Measurements from ENCODE around the gene ZNF423. TPM values are rescaled to one million over a fixed set of nuclear protein-coding genes. Genes with fewer than 3 reads are reported as not detected.

The ZNF423 gene
- total RNA-seq, 2 experiments from 2014 or later = not detected

DNA sequence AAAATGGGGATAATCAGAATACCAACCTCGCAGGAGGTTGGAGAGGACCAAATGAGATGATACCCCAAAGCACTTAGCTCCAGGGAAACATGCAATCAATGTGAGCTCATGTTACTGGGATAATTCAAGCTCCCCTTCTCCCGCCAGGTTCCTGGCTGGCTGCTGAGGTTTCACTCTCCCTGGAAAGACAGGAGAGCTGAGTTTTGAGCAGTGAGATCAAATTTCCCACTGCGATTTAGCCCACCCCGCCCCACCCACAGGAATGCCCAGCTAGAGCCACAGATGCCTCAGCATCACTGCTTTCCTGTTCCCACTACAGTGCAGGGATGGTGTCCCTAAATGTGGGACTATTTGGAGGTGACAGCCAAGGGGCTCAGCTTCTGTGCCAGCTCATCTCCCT is 56.7 kb downstream of the ZNF423 start:
- no peaks in the 10 kb centered on the region for H3K27me3 Mint-ChIP-seq
- POLR2A ChIA-PET = no interaction called here
- no peaks in the 10 kb centered on the region for H3K9me3 Mint-ChIP-seq
- no peaks in the 10 kb centered on the region for H3K4me1 Mint-ChIP-seq
- no peaks in the 10 kb centered on the region for H3K36me3 Mint-ChIP-seq (ENCODE audit: low read depth)
- H3K27ac Mint-ChIP-seq = no peak overlapping the region
- DNase-seq = no peak
- CTCF ChIA-PET = no interaction called here
- H3K4me3 Mint-ChIP-seq = no peak overlapping the region

DNA sequence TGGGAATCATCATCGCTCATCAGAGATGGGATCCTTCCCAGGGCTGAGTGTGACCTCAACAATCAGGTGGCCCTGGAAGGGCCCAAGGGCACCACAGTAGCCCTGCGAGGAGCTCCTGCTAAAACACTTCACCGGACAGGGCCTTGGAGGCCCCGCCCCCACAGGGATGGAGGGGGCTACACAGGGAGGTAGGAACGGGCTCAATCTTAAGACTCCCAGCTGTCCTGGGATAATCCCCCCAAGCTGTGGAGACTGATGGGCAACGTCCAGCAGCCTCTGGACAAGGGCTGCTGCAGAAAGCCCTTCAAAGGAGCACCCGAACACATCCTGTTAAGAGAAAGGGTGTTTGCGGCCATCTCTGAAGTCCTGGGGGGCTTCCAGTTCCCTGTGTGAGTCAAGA is 60.4 kb downstream of the ZNF423 start:
- POLR2A ChIA-PET = no interaction called here

DNA sequence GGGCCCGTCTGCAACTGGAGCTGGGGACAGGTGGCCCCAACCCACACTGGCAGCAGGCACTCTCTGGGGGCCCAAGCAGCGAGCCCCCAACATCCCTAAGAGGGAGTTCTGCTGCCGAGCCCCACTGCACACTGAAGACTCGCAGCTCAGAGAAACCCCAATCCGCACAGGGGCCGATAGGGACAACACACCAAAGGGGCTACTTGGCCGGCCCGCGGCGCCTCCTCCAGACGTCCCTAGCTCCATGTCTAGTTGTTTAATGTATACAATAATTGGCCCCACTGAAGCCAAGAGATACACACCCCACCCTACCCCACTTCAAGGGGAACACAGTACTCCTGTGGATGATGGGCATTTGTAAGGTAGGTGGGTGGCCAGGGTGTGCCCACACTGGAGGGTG is 62.7 kb downstream of the ZNF423 start:
- Mint-ChIP-seq H3K27ac (no peak overlapping the region), H3K9me3 (no peaks in the 10 kb centered on the region), H3K36me3 (ENCODE audit: low read depth) (no peaks in the 10 kb centered on the region), H3K27me3 (no peaks in the 10 kb centered on the region), H3K4me1 (no peaks in the 10 kb centered on the region), H3K4me3 (no peak overlapping the region)
- ChIA-PET CTCF (no interaction called here), POLR2A (no interaction called here)
- no peak for DNase-seq

More for the DNA sequence above, 60.4 kb downstream of the ZNF423 start:
- Mint-ChIP-seq H3K27ac (no peak overlapping the region), H3K9me3 (no peaks in the 10 kb centered on the region), H3K27me3 (no peaks in the 10 kb centered on the region), H3K4me3 (no peak overlapping the region), H3K36me3 (ENCODE audit: low read depth) (no peaks in the 10 kb centered on the region), H3K4me1 (no peaks in the 10 kb centered on the region)
- CTCF ChIA-PET = no interaction called here
- DNase-seq = no peak

DNA sequence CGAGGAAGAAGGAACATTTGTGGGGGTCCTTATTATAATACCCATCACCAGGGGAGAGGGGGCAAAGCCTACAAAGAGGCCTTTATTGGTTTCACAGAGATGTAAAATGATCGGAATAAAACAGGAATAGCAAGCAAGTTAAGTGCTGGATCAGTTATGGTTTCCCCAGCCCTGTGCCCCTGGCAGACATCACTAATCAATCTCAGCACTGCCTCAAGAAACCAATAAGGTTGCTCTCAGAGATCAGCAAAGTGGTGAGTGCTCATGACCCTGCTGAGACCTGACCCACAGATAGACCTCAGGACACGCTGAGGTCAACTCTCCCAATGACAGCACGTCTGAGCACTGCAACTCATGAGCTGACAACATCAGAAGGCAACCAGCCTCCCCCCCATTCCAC is 66.3 kb downstream of the ZNF423 start:
- POLR2A ChIA-PET = no interaction called here
- Mint-ChIP-seq H3K9me3 (no peaks in the 10 kb centered on the region), H3K4me3 (no peak overlapping the region), H3K27ac (no peak overlapping the region), H3K4me1 (no peaks in the 10 kb centered on the region), H3K36me3 (ENCODE audit: low read depth) (no peaks in the 10 kb centered on the region), H3K27me3 (no peaks in the 10 kb centered on the region)
- no peak for DNase-seq
- CTCF ChIA-PET = no interaction called here

DNA sequence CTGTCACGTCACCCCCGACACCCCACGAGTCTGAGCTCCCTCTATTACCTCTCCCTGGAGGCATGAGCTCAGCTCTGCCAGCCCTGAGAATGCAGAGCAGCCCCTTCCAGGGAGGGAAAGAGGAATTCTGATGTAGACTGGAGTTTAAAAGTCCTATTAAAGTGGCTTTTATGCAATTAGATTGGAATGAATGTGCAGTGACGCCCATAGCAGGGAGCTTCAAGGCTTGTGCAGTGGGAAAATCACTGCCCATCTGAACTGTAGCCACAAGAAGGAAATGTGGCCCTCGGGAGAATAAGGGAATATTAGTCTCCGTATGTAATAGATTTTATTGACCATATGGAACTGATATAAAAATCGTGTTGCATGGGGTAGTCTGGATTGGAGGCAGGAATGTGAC is 66.9 kb downstream of the ZNF423 start:
- H3K4me3 Mint-ChIP-seq = no peak overlapping the region
- no peak overlapping the region for H3K27ac Mint-ChIP-seq
- no peaks in the 10 kb centered on the region for H3K9me3 Mint-ChIP-seq
- no peak for DNase-seq
- CTCF ChIA-PET = interaction anchor here (1.3 kb wide), 1 partner anchor 10 kb away, joined by 4 read pairs; no protein-coding TSS in a partner anchor
- no peaks in the 10 kb centered on the region for H3K36me3 Mint-ChIP-seq (ENCODE audit: low read depth)
- no peaks in the 10 kb centered on the region for H3K4me1 Mint-ChIP-seq
- POLR2A ChIA-PET = no interaction called here
- no peaks in the 10 kb centered on the region for H3K27me3 Mint-ChIP-seq

DNA sequence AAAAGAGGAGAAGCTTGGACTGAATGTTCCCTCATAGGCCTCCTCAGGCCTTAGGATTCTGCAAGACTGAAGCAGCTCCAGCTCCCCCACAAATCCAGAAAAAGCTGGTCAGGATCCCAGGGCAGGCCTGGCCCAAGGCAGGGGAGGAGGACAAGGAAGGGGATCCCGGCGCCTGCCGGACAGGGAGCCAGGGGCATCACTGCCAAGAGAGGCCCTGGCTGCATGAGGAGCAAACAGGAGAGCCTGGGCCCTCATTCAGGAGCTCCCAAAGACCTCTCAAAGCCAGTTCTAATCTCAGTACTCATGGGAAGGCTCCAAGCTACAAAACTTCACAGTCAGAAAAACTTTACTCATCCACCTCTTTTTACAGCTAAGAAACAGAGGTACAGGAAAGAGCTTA is 67.3 kb downstream of the ZNF423 start:
- ChIA-PET CTCF (interaction anchor here (1.3 kb wide), 1 partner anchor 10 kb away, joined by 4 read pairs; no protein-coding TSS in a partner anchor), POLR2A (no interaction called here)
- DNase-seq = no peak
- no peak overlapping the region for H3K27ac Mint-ChIP-seq
- no peak overlapping the region for H3K4me3 Mint-ChIP-seq
- H3K4me1 Mint-ChIP-seq = no peaks in the 10 kb centered on the region
- no peaks in the 10 kb centered on the region for H3K9me3 Mint-ChIP-seq
- no peaks in the 10 kb centered on the region for H3K36me3 Mint-ChIP-seq (ENCODE audit: low read depth)
- no peaks in the 10 kb centered on the region for H3K27me3 Mint-ChIP-seq

DNA sequence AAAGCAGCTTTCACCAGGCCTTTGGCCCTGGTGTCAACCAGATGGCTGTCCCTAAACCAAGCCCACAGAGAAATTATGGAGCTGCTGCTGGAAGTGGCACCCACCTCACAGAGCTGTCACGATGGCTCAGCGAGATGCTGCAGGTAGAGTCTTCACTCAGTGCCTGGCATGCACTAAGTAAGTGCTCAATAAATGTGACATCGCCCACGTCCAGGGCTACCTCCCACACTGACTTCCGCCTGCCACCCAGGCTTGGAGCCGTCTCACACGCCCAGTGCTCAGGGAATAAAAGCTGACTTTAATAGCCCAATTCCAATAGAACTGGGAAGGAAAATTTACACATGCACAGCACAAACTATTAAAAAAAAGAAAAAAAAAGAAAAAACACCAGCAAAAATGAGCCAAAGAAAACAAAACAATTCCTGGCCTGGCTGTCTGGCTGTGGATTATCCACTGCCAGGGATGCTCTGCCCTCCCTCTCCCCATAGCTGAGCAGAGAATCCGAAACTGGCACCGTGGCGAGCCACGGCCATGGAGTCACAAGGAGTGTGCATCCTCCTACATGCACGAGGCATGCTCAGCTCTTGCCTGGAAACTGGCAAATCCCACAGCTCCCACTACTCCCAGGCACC is 68.9 kb downstream of the ZNF423 start:
- Mint-ChIP-seq H3K27me3 (no peaks in the 10 kb centered on the region), H3K9me3 (no peaks in the 10 kb centered on the region), H3K4me3 (no peak overlapping the region), H3K36me3 (ENCODE audit: low read depth) (no peaks in the 10 kb centered on the region), H3K27ac (no peak overlapping the region), H3K4me1 (no peaks in the 10 kb centered on the region)
- CTCF ChIA-PET = no interaction called here
- no peak for DNase-seq
- POLR2A ChIA-PET = no interaction called here

DNA sequence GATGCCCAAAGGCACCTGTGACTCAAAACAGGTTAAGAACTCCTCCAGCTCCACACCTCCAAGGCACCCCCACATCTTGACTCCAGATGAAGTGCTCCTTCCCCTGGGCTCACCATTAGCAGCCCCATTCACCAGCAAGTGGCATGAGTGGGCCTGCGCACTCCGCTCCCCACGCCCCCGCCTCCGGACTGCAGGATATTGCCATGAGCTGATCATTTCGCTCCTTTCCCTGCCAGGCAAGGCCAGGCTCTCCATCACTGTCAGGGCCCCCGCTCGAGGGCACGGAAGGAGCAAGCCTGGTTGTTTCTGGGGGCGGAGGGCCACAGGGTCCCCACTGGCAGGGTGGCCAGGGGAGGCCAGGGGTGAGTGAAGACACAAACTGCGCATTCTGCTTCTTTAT is 69.9 kb downstream of the ZNF423 start:
- ChIA-PET POLR2A (no interaction called here), CTCF (no interaction called here)
- H3K4me3 Mint-ChIP-seq = no peak overlapping the region
- no peak for DNase-seq
- no peaks in the 10 kb centered on the region for H3K9me3 Mint-ChIP-seq
- no peak overlapping the region for H3K27ac Mint-ChIP-seq
- no peaks in the 10 kb centered on the region for H3K36me3 Mint-ChIP-seq (ENCODE audit: low read depth)
- no peaks in the 10 kb centered on the region for H3K4me1 Mint-ChIP-seq
- H3K27me3 Mint-ChIP-seq = no peaks in the 10 kb centered on the region

DNA sequence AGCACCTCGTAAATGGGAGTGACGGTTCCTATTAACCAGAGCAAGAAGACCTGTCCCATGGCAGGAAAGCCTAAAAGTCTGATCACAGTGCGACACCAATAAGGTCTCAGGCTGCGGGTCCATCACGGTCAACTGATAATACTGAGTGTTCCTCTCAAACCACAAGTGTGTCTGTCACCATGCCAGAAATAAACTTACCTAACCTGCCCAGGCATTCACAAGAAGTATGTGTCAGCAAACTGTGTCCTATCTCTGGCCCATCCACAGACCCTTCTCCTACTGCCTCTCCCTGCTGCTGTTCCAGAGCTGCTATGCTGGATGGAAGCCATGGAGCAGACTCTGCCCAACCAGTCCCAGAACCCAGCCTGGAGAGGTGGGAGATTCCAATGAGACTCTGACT is 73.5 kb downstream of the ZNF423 start:
- no peaks in the 10 kb centered on the region for H3K27me3 Mint-ChIP-seq
- no peak overlapping the region for H3K4me3 Mint-ChIP-seq
- POLR2A ChIA-PET = no interaction called here
- H3K9me3 Mint-ChIP-seq = no peaks in the 10 kb centered on the region
- no peak overlapping the region for H3K27ac Mint-ChIP-seq
- CTCF ChIA-PET = interaction anchor here (1.3 kb wide), 1 partner anchor 92 kb away, joined by 3 read pairs; no protein-coding TSS in a partner anchor
- no peak for DNase-seq
- no peaks in the 10 kb centered on the region for H3K36me3 Mint-ChIP-seq (ENCODE audit: low read depth)
- H3K4me1 Mint-ChIP-seq = no peaks in the 10 kb centered on the region

DNA sequence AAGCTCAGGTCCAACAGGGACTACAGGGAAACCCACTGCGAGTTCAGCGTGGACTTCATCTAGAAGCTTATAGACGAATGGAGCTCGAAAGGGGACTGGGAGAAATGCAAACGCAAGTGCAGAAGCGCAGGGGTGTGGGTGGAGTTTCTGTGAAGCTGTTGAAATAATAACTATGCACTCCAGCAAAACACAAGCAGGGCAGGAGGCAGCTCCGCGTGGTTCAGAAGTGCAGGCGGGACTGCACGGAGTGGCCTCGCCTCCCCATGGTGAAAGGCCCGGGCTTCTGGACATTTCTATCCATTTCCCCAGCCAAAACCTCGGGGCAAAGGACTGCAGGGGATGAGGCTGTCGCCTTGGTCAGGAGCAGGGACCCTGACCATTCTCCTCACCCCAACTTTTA is 74.5 kb downstream of the ZNF423 start:
- Mint-ChIP-seq H3K27ac (no peak overlapping the region), H3K9me3 (no peaks in the 10 kb centered on the region), H3K27me3 (no peaks in the 10 kb centered on the region), H3K4me1 (no peaks in the 10 kb centered on the region), H3K4me3 (no peak overlapping the region), H3K36me3 (ENCODE audit: low read depth) (no peaks in the 10 kb centered on the region)
- ChIA-PET POLR2A (no interaction called here), CTCF (interaction anchor here (1.3 kb wide), 1 partner anchor 93 kb away, joined by 3 read pairs; no protein-coding TSS in a partner anchor)
- no peak for DNase-seq

DNA sequence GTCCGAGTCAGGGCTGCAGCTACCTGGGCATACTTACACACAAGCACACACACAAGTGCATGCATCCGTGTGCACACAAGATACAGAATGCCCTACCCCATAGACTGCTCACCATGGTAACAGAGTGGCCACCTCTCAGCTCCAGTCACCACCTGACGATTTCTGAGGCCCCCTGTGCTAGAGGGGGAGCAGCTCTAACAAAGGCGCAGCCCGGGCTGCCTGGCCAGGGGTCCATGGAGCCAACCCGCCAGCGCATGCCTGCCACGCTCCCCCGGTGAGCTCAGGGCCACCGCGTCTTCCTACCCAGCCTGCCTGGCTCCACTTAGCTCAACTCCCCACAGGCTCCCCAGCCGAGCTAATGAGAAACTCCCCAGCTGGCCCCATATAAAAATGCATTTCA is 75.5 kb downstream of the ZNF423 start:
- no peaks in the 10 kb centered on the region for H3K27me3 Mint-ChIP-seq
- H3K4me1 Mint-ChIP-seq = no peaks in the 10 kb centered on the region
- no peak for DNase-seq
- H3K27ac Mint-ChIP-seq = no peak overlapping the region
- no peaks in the 10 kb centered on the region for H3K9me3 Mint-ChIP-seq
- H3K4me3 Mint-ChIP-seq = no peak overlapping the region
- POLR2A ChIA-PET = no interaction called here
- CTCF ChIA-PET = interaction anchor here (0.5 kb wide), 1 partner anchor 108 kb away, joined by 4 read pairs; no protein-coding TSS in a partner anchor
- no peaks in the 10 kb centered on the region for H3K36me3 Mint-ChIP-seq (ENCODE audit: low read depth)

DNA sequence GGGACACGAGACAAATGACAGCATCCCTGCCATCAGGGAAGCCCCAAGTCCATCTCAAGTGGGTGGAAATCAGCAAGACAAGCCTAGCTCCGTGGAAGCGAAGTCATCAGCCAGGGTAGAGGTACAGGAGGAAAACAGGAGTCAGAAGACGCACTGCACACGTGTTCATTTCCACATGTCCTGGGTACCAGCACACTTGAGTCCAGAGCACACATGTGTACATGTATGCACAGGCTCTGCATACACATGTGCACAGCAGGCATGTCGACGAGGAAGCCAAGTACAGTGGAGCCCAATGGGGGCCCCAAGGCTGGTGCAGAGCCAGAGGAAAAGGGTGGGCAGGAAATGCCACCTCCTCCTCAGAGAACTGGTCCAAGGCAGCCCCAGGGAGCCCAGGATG is 75.9 kb downstream of the ZNF423 start:
- Mint-ChIP-seq H3K36me3 (ENCODE audit: low read depth) (no peaks in the 10 kb centered on the region), H3K9me3 (no peaks in the 10 kb centered on the region), H3K27me3 (no peaks in the 10 kb centered on the region), H3K4me1 (no peaks in the 10 kb centered on the region), H3K27ac (no peak overlapping the region), H3K4me3 (no peak overlapping the region)
- POLR2A ChIA-PET = no interaction called here
- DNase-seq = no peak
- CTCF ChIA-PET = no interaction called here

DNA sequence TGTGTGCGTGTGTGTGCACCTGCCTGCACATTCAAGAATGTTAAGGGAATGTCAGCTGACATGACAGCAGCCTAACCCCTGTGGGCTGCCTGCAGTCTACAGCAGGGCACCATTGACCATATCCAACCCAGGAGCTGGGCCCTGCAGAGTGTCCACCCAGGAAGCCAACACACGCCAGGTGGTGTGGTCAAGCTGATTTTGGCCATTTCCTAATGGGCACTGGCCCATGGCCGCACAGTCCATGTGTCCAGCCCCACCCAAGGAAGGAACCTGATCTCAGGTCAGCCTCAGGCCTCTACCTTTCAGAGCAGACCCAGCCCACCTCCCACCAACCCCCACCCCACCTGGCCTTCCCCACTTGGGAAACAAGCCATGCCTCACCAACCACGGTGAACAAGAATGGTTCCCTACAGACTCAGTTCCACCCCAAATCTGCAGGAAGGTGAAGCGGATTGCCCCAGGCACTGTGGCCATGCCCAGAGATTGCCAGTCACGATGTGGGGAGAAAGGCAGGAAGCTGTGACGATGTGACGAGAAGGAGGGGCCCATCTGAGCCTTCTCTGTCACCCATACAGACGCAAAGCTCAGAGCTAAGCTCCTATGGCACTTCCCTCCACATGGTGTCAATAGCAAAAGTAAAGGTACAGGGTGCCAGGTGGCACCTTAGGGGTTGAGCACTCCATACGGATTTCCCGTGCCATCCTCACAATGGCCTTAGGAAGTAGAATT is 77.5 kb downstream of the ZNF423 start:
- ChIA-PET CTCF (interaction anchor here (0.7 kb wide), 1 partner anchor 10 kb away, joined by 4 read pairs; no protein-coding TSS in a partner anchor), POLR2A (no interaction called here)
- Mint-ChIP-seq H3K9me3 (no peaks in the 10 kb centered on the region), H3K4me3 (no peak overlapping the region), H3K27ac (no peak overlapping the region), H3K4me1 (no peaks in the 10 kb centered on the region), H3K27me3 (no peaks in the 10 kb centered on the region), H3K36me3 (ENCODE audit: low read depth) (no peaks in the 10 kb centered on the region)
- no peak for DNase-seq

DNA sequence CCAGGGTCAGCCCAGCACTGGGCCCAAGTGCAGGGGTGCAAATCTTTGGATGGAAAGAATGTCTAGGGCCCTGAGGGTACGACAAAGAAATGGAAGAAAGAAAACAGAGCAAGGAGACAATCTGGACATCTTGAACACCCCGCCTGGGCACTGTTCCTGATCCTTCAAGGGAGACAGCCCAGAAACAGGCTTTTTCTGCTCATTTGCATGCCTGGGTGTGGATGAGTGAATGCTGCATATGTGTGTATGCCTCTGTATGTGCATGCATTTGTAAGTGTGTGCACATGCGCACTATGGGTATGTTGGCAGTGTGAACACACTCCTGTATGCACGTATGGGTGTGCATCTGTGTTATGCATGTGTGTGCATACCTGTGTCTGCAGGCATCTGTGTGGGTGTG is 79.2 kb downstream of the ZNF423 start:
- DNase-seq = no peak
- Mint-ChIP-seq H3K36me3 (ENCODE audit: low read depth) (no peaks in the 10 kb centered on the region), H3K9me3 (no peaks in the 10 kb centered on the region), H3K4me3 (no peak overlapping the region), H3K27ac (no peak overlapping the region), H3K27me3 (no peaks in the 10 kb centered on the region), H3K4me1 (no peaks in the 10 kb centered on the region)
- CTCF ChIA-PET = no interaction called here
- POLR2A ChIA-PET = no interaction called here
